Glutamatergic neuron (in vitro differentiated cells): ENCODE measurements around the gene ITPR1. TPM values are rescaled to one million over a fixed set of nuclear protein-coding genes. Genes with fewer than 3 reads are reported as not detected.

Source experiments
- DNase-seq: peaks from one replicate; pipeline ENCODE4 v3.0.0; 2022
- H3K27ac Mint-ChIP-seq: one replicate; pipeline ENCODE4 v1.8.0; 2020; ENCODE audit warnings: mild to moderate bottlenecking, mixed read lengths, inconsistent platforms; ENCODE audit not compliant: unreplicated experiment
- H3K27me3 Mint-ChIP-seq: one replicate; pipeline ENCODE4 v1.8.0; 2020; ENCODE audit warnings: mild to moderate bottlenecking, moderate library complexity, mixed read lengths, inconsistent platforms; ENCODE audit not compliant: unreplicated experiment
- H3K36me3 Mint-ChIP-seq: one replicate; pipeline ENCODE4 v1.8.0; 2020; ENCODE audit warnings: mild to moderate bottlenecking, mixed read lengths, inconsistent platforms; ENCODE audit not compliant: unreplicated experiment
- H3K4me1 Mint-ChIP-seq: one replicate; pipeline ENCODE4 v1.8.0; 2020; ENCODE audit warnings: mild to moderate bottlenecking, low read depth, mixed read lengths, inconsistent platforms; ENCODE audit not compliant: unreplicated experiment
- H3K4me3 Mint-ChIP-seq: one replicate; pipeline ENCODE4 v1.8.0; 2020; ENCODE audit warnings: mild to moderate bottlenecking, mixed read lengths, inconsistent platforms; ENCODE audit not compliant: unreplicated experiment
- H3K9me3 Mint-ChIP-seq: one replicate; pipeline ENCODE4 v1.8.0; 2020; ENCODE audit warnings: mild to moderate bottlenecking, moderate library complexity, mixed read lengths, inconsistent platforms; ENCODE audit not compliant: unreplicated experiment
- total RNA-seq: library from RNA; stranded (reverse); fragmentation: NEBNext Ultra II Directional; extraction: Animal tissue kit (Norgen Biotek cat#: 25700); gene quantifications from one replicate; pipeline ENCODE4 v1.2.1, GENCODE V29; 2021; ENCODE audit not compliant: unreplicated experiment
- TF ChIP-seq, protein P1 (sequence below): fragments of 200-600 bp; sonication (generic); IDR thresholded peaks from one replicate; pipeline ENCODE4 v1.5.0; 2021; ENCODE audit not compliant: partially characterized antibody, unreplicated experiment

The ITPR1 gene
- total RNA-seq, 1 donor from 2014 or later = 6.9 TPM

DNA sequence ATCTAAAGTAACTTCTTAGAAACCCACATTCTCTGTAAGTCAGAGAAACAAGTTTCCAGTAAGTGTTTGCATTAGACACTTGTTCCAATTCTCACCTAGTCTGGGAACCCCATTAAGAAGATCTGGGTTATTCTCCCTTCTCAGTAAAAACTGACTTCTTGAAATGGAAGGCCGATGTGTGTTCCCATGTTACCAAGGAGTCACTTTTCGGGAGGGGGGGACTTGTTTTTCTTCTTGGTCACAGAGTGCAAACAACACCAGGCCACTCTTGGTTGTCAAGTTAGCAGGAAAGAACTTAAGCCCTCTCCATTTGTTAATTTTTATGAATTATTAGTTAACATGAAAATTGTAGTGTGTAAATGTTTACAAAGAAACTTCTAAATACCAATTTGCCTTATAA, 55.6 kb downstream of the ITPR1 start:
- no peak overlapping the region for H3K27ac Mint-ChIP-seq
- peaks cover 9% of the 10 kb centered on the region for H3K4me1 Mint-ChIP-seq
- no peaks in the 10 kb centered on the region for H3K36me3 Mint-ChIP-seq

DNA sequence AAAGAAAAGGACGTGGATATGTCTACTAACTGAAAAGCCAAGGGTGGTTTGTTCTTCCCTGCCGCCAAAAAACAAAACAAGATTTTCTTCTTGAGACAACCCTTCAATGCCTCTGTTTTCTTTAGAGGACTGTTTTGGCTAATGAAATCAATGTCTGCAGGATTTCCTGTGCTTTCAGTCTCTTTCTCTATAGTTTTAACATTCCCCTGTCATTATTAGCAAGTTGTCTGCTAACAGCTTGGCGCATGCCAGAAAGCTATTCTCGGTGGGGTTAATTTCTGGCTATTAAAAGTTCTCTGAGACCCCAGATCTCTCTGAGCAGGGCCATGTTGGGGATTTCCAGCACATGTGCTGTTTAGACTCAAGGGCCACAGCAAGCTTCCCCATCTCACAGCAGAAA, 56.7 kb downstream of the ITPR1 start:
- Mint-ChIP-seq H3K9me3 (no peaks in the 10 kb centered on the region), H3K27me3 (no peaks in the 10 kb centered on the region), H3K36me3 (no peaks in the 10 kb centered on the region), H3K4me1 (peaks cover 16% of the 10 kb centered on the region), H3K27ac (no peak overlapping the region), H3K4me3 (no peak overlapping the region)
- DNase-seq = no peak
- TF ChIP-seq, protein P1, sequence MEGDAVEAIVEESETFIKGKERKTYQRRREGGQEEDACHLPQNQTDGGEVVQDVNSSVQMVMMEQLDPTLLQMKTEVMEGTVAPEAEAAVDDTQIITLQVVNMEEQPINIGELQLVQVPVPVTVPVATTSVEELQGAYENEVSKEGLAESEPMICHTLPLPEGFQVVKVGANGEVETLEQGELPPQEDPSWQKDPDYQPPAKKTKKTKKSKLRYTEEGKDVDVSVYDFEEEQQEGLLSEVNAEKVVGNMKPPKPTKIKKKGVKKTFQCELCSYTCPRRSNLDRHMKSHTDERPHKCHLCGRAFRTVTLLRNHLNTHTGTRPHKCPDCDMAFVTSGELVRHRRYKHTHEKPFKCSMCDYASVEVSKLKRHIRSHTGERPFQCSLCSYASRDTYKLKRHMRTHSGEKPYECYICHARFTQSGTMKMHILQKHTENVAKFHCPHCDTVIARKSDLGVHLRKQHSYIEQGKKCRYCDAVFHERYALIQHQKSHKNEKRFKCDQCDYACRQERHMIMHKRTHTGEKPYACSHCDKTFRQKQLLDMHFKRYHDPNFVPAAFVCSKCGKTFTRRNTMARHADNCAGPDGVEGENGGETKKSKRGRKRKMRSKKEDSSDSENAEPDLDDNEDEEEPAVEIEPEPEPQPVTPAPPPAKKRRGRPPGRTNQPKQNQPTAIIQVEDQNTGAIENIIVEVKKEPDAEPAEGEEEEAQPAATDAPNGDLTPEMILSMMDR = no peak

More for the DNA sequence above, 55.6 kb downstream of the ITPR1 start:
- TF ChIP-seq, protein P1 = no peak
- Mint-ChIP-seq H3K4me3 (no peak overlapping the region), H3K9me3 (no peaks in the 10 kb centered on the region), H3K27me3 (no peaks in the 10 kb centered on the region)
- no peak for DNase-seq

DNA sequence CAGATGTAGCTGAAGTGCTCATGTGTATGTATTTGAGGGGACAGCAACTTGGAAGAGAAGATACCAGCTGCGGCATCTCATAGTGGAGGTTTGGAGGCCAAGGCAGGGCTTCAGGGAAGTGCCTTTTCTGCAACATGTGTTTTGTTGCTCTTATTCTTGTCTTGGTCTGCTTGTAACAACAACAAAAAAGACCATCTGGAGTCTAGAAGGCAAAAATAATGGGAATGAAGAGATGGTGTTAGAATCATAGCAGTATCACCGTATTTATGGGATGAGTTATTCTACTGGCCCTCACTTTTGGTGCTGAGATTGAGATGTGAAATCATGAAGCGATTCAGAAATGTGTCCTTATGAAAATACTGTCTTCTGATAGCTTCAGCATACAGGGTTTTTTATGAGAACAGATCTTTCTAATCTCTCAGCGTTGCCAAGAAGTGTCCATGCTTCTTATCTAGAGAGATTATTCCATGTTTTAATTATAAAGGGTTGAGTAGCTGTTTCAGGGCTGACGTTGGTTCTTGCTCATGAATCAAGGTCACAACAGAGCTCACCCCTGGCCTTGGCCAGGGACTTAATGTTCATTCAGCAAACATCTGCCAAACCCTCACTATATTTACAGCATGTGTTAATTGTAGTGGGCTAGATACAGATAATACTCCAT, 58.0 kb downstream of the ITPR1 start:
- no peak for DNase-seq
- no peak overlapping the region for H3K4me3 Mint-ChIP-seq
- no peaks in the 10 kb centered on the region for H3K27me3 Mint-ChIP-seq
- no peak overlapping the region for H3K27ac Mint-ChIP-seq
- TF ChIP-seq, protein P1 = no peak
- no peaks in the 10 kb centered on the region for H3K9me3 Mint-ChIP-seq
- peaks cover 16% of the 10 kb centered on the region for H3K4me1 Mint-ChIP-seq
- no peaks in the 10 kb centered on the region for H3K36me3 Mint-ChIP-seq

DNA sequence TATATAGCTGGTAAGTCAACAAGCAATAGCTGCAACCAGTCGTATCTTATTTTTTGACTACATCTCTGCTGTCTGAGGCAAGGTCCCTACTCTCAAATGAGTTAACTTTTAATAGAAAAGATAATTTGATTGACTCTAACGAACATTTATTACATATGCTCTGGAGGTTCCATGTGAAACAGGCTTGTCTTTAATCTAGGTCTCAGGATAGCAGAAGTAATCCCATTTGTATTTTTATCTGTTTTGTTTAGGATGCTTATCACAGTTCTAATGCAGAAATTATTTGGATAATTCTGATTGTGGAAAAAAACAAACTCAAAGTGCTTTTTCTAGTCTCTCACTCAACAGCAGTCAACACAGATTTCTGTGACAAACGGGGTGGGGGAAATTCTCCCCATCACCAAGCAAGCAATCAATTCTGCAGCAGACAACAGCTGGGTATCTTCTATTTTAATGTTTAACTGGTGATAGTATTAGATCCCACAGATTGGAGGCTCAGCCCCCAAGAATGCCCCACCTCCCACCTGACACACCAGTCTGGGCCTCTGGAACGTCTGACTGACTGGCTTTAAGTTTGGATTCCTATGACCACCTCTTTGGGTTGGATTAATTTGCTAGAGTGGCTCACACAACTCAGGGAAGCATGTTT, 58.8 kb downstream of the ITPR1 start:
- no peak for DNase-seq
- no peak overlapping the region for H3K4me3 Mint-ChIP-seq
- TF ChIP-seq, protein P1 = no peak
- no peaks in the 10 kb centered on the region for H3K9me3 Mint-ChIP-seq
- no peaks in the 10 kb centered on the region for H3K27me3 Mint-ChIP-seq
- no peaks in the 10 kb centered on the region for H3K36me3 Mint-ChIP-seq
- H3K27ac Mint-ChIP-seq = no peak overlapping the region
- peaks cover 16% of the 10 kb centered on the region for H3K4me1 Mint-ChIP-seq

DNA sequence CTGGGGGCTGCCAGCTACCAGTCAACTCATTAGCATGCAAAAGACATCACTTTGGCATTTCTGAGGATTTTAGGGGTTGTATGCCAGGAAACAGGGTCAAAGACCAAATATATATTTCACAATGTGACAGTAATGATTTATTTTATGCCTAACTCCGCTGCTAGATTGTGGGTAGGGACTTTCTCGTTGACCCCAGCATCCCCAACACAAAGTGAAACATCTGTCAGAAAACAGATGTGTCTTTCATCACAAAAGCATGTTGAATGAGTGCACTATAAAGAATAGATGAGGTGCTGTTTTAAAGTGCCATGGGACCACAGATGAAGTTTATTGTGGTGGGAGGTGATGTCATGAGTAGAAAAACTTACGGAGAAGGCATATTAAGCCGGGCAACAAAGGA, 59.7 kb downstream of the ITPR1 start:
- Mint-ChIP-seq H3K27me3 (no peaks in the 10 kb centered on the region), H3K9me3 (no peaks in the 10 kb centered on the region), H3K4me1 (peaks cover 16% of the 10 kb centered on the region), H3K27ac (no peak overlapping the region), H3K36me3 (peaks cover 1% of the 10 kb centered on the region), H3K4me3 (no peak overlapping the region)
- no peak for DNase-seq
- TF ChIP-seq, protein P1 = no peak
